H1 (cell line): ENCODE measurements around the gene PDE6B. TPM values are rescaled to one million over a fixed set of nuclear protein-coding genes. Genes with fewer than 3 reads are reported as not detected.

Source experiments
- CTCF ChIA-PET: fragments of 300-600 bp; sonication (Branson Sonifier 250); formaldehyde crosslinking; loops from one replicate; lab custom pipeline; 2021; ENCODE audit not compliant: partially characterized antibody; lab: Charles Lee
- POLR2A ChIA-PET: fragments of 300-600 bp; sonication (Branson Sonifier 250); formaldehyde crosslinking; loops from one replicate; lab custom pipeline; 2021; ENCODE audit warnings: inconsistent platforms; ENCODE audit not compliant: partially characterized antibody; lab: Charles Lee
- DNase-seq, 2 experiments: peaks; one replicate each; pipeline versions ENCODE4 v3.0.0 to v3.0.0-alpha.2; 2010 to 2022; ENCODE audit warnings: low spot score in 2 of 2, low read depth in 1 of 2, mixed read lengths in 1 of 2
- FAIRE-seq: peaks from 2 replicates; lab custom pipeline; 2011; peaks lifted over from hg19 to GRCh38; lab: Jason Lieb, UNC
- H2AFZ ChIP-seq: 2 replicates; pipeline ENCODE4 v1.8.1; 2012; ENCODE audit warnings: low read length, inconsistent platforms
- H2AK5ac ChIP-seq: 2 replicates; pipeline ENCODE4 v1.6.1; 2013; ENCODE audit warnings: low read depth, low read length
- H2BK120ac ChIP-seq: replicated peaks from 2 replicates; pipeline ENCODE3; 2013; ENCODE audit warnings: low read depth, low read length, inconsistent platforms
- H2BK12ac ChIP-seq: 2 replicates; pipeline ENCODE4 v1.6.1; 2013; ENCODE audit warnings: low read depth, low read length
- H2BK15ac ChIP-seq: 2 replicates; pipeline ENCODE4 v1.6.1; 2013; ENCODE audit warnings: low read length
- H2BK20ac ChIP-seq: 2 replicates; pipeline ENCODE4 v1.6.1; 2013; ENCODE audit warnings: low read length
- H2BK5ac ChIP-seq: 2 replicates; pipeline ENCODE4 v1.6.1; 2013; ENCODE audit warnings: low read depth, low read length
- H3K14ac ChIP-seq: 2 replicates; pipeline ENCODE4 v1.6.1; 2013; ENCODE audit warnings: inconsistent platforms; ENCODE audit not compliant: insufficient read length
- H3K18ac ChIP-seq: 2 replicates; pipeline ENCODE4 v1.6.1; 2013; ENCODE audit warnings: low read length; ENCODE audit errors: extremely low read depth
- H3K23ac ChIP-seq: 2 replicates; pipeline ENCODE4 v1.6.1; 2013; ENCODE audit warnings: inconsistent platforms; ENCODE audit not compliant: insufficient read length
- H3K23me2 ChIP-seq: 2 replicates; pipeline ENCODE4 v1.6.1; 2013; ENCODE audit warnings: low read depth, low read length
- H3K27ac ChIP-seq: 2 replicates; pipeline ENCODE4 v1.6.1; 2011; ENCODE audit warnings: low read depth, low read length, inconsistent platforms
- H3K27me3 ChIP-seq, 4 experiments: replicated peaks in 1 of 4; 1 replicate in 1 of 4; 2 replicates in 3 of 4; pipeline versions ENCODE4 v1.6.1 to v1.8.1; 2011 to 2013; ENCODE audit warnings: low read length in 3 of 4, mild to moderate bottlenecking in 3 of 4, inconsistent platforms in 2 of 4, mixed read lengths in 2 of 4, moderate library complexity in 1 of 4; ENCODE audit not compliant: control insufficient read depth in 3 of 4, insufficient read depth in 3 of 4; ENCODE audit errors: extremely low read depth in 1 of 4
- H3K36me3 ChIP-seq, 4 experiments: 2 replicates each; pipeline versions ENCODE4 v1.6.1 to v1.8.1; 2011 to 2013; ENCODE audit warnings: mild to moderate bottlenecking in 4 of 4, low read length in 3 of 4, moderate library complexity in 2 of 4, control low read depth in 1 of 4, inconsistent platforms in 1 of 4; ENCODE audit not compliant: insufficient read depth in 4 of 4, control insufficient read depth in 2 of 4
- H3K4ac ChIP-seq: replicated peaks from 2 replicates; pipeline ENCODE3; 2013; ENCODE audit warnings: low read length, low read depth, mixed read lengths, inconsistent platforms; ENCODE audit not compliant: insufficient read length
- H3K4me1 ChIP-seq, 4 experiments: replicated peaks in 1 of 4; 1 replicate in 1 of 4; 2 replicates in 3 of 4; pipeline versions ENCODE4 v1.6.1 to v1.8.1; 2011 to 2013; ENCODE audit warnings: low read length in 3 of 4, inconsistent platforms in 2 of 4, mixed read lengths in 1 of 4; ENCODE audit not compliant: insufficient read depth in 4 of 4, control insufficient read depth in 3 of 4
- H3K4me2 ChIP-seq, 2 experiments: 2 replicates each; pipeline versions ENCODE4 v1.6.1 to v1.8.1; 2011 to 2013; ENCODE audit warnings: low read depth in 2 of 2, low read length in 2 of 2, control low read depth in 1 of 2, inconsistent platforms in 1 of 2, mild to moderate bottlenecking in 1 of 2; ENCODE audit not compliant: insufficient read depth in 1 of 2
- H3K4me3 ChIP-seq, 4 experiments: fragments of 200-600, 300-600 bp in 1 of 4; sonication (generic), shearing (Covaris generic), sonication (Bioruptor Twin) in 1 of 4; 2 replicates each; pipeline versions ENCODE4 v1.5.1 to v1.8.1; 2011 to 2016; ENCODE audit warnings: low read length in 4 of 4, low read depth in 3 of 4, control low read depth in 2 of 4, inconsistent platforms in 2 of 4, mild to moderate bottlenecking in 2 of 4, mixed read lengths in 1 of 4, moderate library complexity in 1 of 4; ENCODE audit not compliant: insufficient read depth in 2 of 4; ENCODE audit errors: extremely low read depth in 1 of 4
- H3K56ac ChIP-seq: replicated peaks from 2 replicates; pipeline ENCODE3; 2013; ENCODE audit warnings: low read depth, mild to moderate bottlenecking, mixed read lengths, low read length, inconsistent platforms; ENCODE audit not compliant: insufficient read length
- H3K79me1 ChIP-seq: 2 replicates; pipeline ENCODE4 v1.6.1; 2013; ENCODE audit warnings: low read depth, low read length, control low read depth
- H3K79me2 ChIP-seq, 2 experiments: 2 replicates each; pipeline versions ENCODE4 v1.6.1 to v1.8.1; 2012 to 2013; ENCODE audit warnings: low read length in 2 of 2, mild to moderate bottlenecking in 2 of 2, inconsistent platforms in 1 of 2; ENCODE audit not compliant: insufficient read depth in 2 of 2, control insufficient read depth in 1 of 2
- H3K9ac ChIP-seq, 4 experiments: replicated peaks in 1 of 4; 1 replicate in 1 of 4; 2 replicates in 3 of 4; pipeline versions ENCODE4 v1.6.1 to v1.8.1; 2011 to 2013; ENCODE audit warnings: low read depth in 3 of 4, low read length in 3 of 4, control low read depth in 2 of 4, mild to moderate bottlenecking in 2 of 4, moderate library complexity in 2 of 4, inconsistent platforms in 1 of 4; ENCODE audit errors: extremely low read depth in 1 of 4
- H3K9me3 ChIP-seq, 2 experiments: 2 replicates each; pipeline versions ENCODE4 v1.6.1 to v1.8.1; 2012 to 2013; ENCODE audit warnings: mild to moderate bottlenecking in 2 of 2, moderate library complexity in 2 of 2, control low read depth in 1 of 2, inconsistent platforms in 1 of 2, low read depth in 1 of 2, low read length in 1 of 2, mixed read lengths in 1 of 2; ENCODE audit not compliant: insufficient read depth in 2 of 2
- H4K20me1 ChIP-seq, 2 experiments: replicated peaks in 1 of 2; 2 replicates each; pipeline versions ENCODE3 to v1.8.1; 2011 to 2013; ENCODE audit warnings: inconsistent platforms in 2 of 2, low read length in 2 of 2, mild to moderate bottlenecking in 1 of 2; ENCODE audit not compliant: insufficient read depth in 2 of 2, control insufficient read depth in 1 of 2
- H4K5ac ChIP-seq: 2 replicates; pipeline ENCODE4 v1.6.1; 2013; ENCODE audit warnings: low read length, low read depth, mixed read lengths, inconsistent platforms; ENCODE audit not compliant: insufficient read length
- H4K8ac ChIP-seq: 2 replicates; pipeline ENCODE4 v1.8.0; 2013; ENCODE audit warnings: mild to moderate bottlenecking, moderate library complexity, low read length, inconsistent platforms; ENCODE audit not compliant: insufficient read depth; ENCODE audit errors: extremely low read depth
- H4K91ac ChIP-seq: replicated peaks from 2 replicates; pipeline ENCODE3; 2013; ENCODE audit warnings: low read length, mixed read lengths, inconsistent platforms; ENCODE audit not compliant: insufficient read length
- ASH2L ChIP-seq: fragments of 200-600, 300-600 bp; sonication (generic); IDR thresholded peaks from one replicate; pipeline ENCODE4 v1.7.1; 2017; ENCODE audit warnings: low read length
- HDAC6 ChIP-seq: IDR thresholded peaks from one replicate; pipeline ENCODE4 v1.7.1; 2012; ENCODE audit warnings: low read depth, mild to moderate bottlenecking, inconsistent platforms, low read length, moderate library complexity
- KDM1A ChIP-seq: fragments of 200-600, 300-600 bp; sonication (generic); IDR thresholded peaks from 2 replicates; pipeline ENCODE4 v1.7.1; 2016; ENCODE audit warnings: mild to moderate bottlenecking, low read length, borderline replicate concordance
- POLR2AphosphoS5 ChIP-seq: IDR thresholded peaks from 2 replicates; pipeline ENCODE4 v1.6.1; 2011; ENCODE audit warnings: low read depth, low read length
- POU5F1 ChIP-seq: IDR thresholded peaks from 2 replicates; pipeline ENCODE4 v1.6.1; 2011; ENCODE audit warnings: low read depth, mild to moderate bottlenecking, low read length, moderate library complexity
- WGBS, 2 experiments: shearing (Covaris generic) in 1 of 2; methylation state at CpG; one replicate each; pipeline versions ENCODE4 v1.1.6 to v1.1.7; 2013 to 2015; ENCODE audit warnings: low lambda C conversion rate in 2 of 2, mixed read lengths in 2 of 2, inconsistent platforms in 1 of 2, low coverage in 1 of 2, missing lambda C conversion rate in 1 of 2; ENCODE audit not compliant: insufficient replicate concordance in 2 of 2, insufficient coverage in 1 of 2, insufficient read length in 1 of 2; ENCODE audit errors: extremely low coverage in 1 of 2, missing lambda C conversion rate in 1 of 2; 5-methylcytosine and 5-hydroxymethylcytosine counted together
- polyA plus RNA-seq, 7 experiments: library from polyadenylated mRNA; depleted of rRNA in 3 of 7; stranded (reverse) in 5 of 7; unstranded in 2 of 7; fragments of >200 nt in 5 of 7; fragments of 200-250 nt in 2 of 7; gene quantifications; 1 replicate in 5 of 7; 2 replicates in 1 of 7; 4 replicates in 1 of 7; pipeline versions ENCODE4 v1.2.1 to v1.2.3, GENCODE V29; 2011 to 2013; ENCODE audit warnings: missing spikeins in 2 of 7, mixed read lengths in 2 of 7
- total RNA-seq: library from RNA; stranded (reverse); fragmentation: NEBNext Ultra II Directional; extraction: Animal tissue kit (Norgen Biotek cat#: 25700); gene quantifications from 2 replicates; pipeline ENCODE4 v1.2.1, GENCODE V29; 2021
- TF ChIP-seq, protein P1 (sequence below): IDR thresholded peaks from 2 replicates; pipeline ENCODE4 v1.6.1; 2012; ENCODE audit warnings: low read length, inconsistent platforms

PDE6B gene
- total and polyA plus RNA-seq, 2 of the 8 experiments (the other 6 are each of a cell fraction or from before 2014, with no cell fraction given): 4.1 to 8.4 TPM

DNA sequence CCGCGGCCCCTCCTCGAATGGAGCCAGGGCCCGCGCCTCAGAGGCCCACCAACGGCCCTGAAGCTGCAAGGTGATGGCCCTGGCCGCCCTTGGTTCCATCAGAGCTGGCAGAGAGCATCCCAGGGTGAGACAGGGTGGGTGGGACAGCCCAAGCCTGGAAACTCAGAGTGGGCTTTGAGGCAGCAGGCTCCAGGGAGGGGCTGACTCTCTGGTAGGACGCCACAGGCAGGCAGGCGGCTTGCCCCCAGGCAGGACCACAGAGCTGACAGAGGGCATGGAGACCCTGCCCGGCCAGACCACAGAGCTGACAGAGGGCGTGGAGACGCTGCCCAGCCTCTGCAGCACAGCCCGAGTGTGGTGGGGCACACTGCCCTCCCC is 53.7 kb downstream of the PDE6B start:
- H3K4me1 ChIP-seq: peaks cover 0 to 16% (median 5%) of the 10 kb centered on the region in 4 experiments; a peak in 5 of 7 replicates
- DNase-seq (no peak), FAIRE-seq (no peak)
- POLR2A ChIA-PET: interaction anchor here (0.6 to 5.6 kb wide), 5 partner anchors 13 to 201 kb away, joined by 3 to 25 read pairs (median 4); no protein-coding TSS in a partner anchor
- H2BK12ac ChIP-seq: no peak overlapping the region
- no peak overlapping the region for H4K8ac ChIP-seq
- no peak overlapping the region for H3K4me3 ChIP-seq
- H4K91ac ChIP-seq: no peak overlapping the region
- no peaks in the 10 kb centered on the region for H3K79me2 ChIP-seq
- no peak overlapping the region for H3K56ac ChIP-seq
- WGBS, 2 experiments: 85% methylated on average over 8 of the region's 13 CpGs; no CpG with 5 or more reads in 1 of the 2 experiments
- no peak overlapping the region; the same call in 1 of the 2 replicates for H2BK5ac ChIP-seq
- H4K20me1 ChIP-seq: peaks cover 0 to 10% of the 10 kb centered on the region in 2 experiments
- H3K79me1 ChIP-seq: no peaks in the 10 kb centered on the region
- no peaks in the 10 kb centered on the region; a peak in 2 of 7 replicates for H3K27me3 ChIP-seq
- H3K23ac ChIP-seq: no peak overlapping the region
- no peaks in the 10 kb centered on the region for H3K36me3 ChIP-seq
- TF ChIP-seq KDM1A (no peak), POU5F1 (no peak), HDAC6 (no peak), POLR2AphosphoS5 (0 out of 2 replicates have a peak, but pooled peaks have one; percentile 5), ASH2L (no peak)
- TF ChIP-seq, protein P1, sequence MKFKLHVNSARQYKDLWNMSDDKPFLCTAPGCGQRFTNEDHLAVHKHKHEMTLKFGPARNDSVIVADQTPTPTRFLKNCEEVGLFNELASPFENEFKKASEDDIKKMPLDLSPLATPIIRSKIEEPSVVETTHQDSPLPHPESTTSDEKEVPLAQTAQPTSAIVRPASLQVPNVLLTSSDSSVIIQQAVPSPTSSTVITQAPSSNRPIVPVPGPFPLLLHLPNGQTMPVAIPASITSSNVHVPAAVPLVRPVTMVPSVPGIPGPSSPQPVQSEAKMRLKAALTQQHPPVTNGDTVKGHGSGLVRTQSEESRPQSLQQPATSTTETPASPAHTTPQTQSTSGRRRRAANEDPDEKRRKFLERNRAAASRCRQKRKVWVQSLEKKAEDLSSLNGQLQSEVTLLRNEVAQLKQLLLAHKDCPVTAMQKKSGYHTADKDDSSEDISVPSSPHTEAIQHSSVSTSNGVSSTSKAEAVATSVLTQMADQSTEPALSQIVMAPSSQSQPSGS: no peak
- H3K14ac ChIP-seq: no peak overlapping the region
- H3K4me2 ChIP-seq: no peak overlapping the region
- no peak overlapping the region for H3K27ac ChIP-seq
- no peak overlapping the region for H2BK120ac ChIP-seq
- no peak overlapping the region for H4K5ac ChIP-seq
- no peak overlapping the region for H3K18ac ChIP-seq
- no peak overlapping the region; the same call in 1 of the 2 replicates for H2BK15ac ChIP-seq
- H3K23me2 ChIP-seq: peaks cover 8% of the 10 kb centered on the region; the same call in 1 of the 2 replicates
- no peaks in the 10 kb centered on the region for H3K9me3 ChIP-seq
- CTCF ChIA-PET: interaction anchor here (1.2 to 1.3 kb wide), 2 partner anchors 76 to 78 kb away, joined by 3 to 4 read pairs; no protein-coding TSS in a partner anchor
- H2AK5ac ChIP-seq: no peak overlapping the region
- no peak overlapping the region for H2AFZ ChIP-seq
- H3K4ac ChIP-seq: no peak overlapping the region
- H2BK20ac ChIP-seq: no peak overlapping the region
- H3K9ac ChIP-seq: no peak overlapping the region
